Peyer's patch (tissue), 4 donors: ENCODE data around the gene IFFO2. TPM values are rescaled to one million over a fixed set of nuclear protein-coding genes. Genes with fewer than 3 reads are reported as not detected.

ENCODE experiments used
- DNase-seq, 3 donors: peaks; one replicate each; pipeline ENCODE4 v3.0.0-alpha.2; 2017 to 2019
- H3K27ac ChIP-seq, 4 donors: fragments of 200-600 bp; sonication (generic); one replicate each; pipeline ENCODE4 v1.5.1; 2016 to 2019
- H3K27me3 ChIP-seq, 2 donors: fragments of 200-600 bp; sonication (generic); one replicate each; pipeline ENCODE4 v1.5.1; 2019
- H3K36me3 ChIP-seq, 3 donors: fragments of 200-600 bp; sonication (generic); one replicate each; pipeline ENCODE4 v1.5.1; 2016 to 2019
- H3K4me1 ChIP-seq, 4 donors: fragments of 200-600 bp; sonication (generic); one replicate each; pipeline ENCODE4 v1.5.1; 2016 to 2019
- H3K4me3 ChIP-seq, 4 donors: fragments of 200-600 bp; sonication (generic); 1 replicate in 3 of 4; 2 replicates in 1 of 4; pipeline ENCODE4 v1.5.1; 2016 to 2019; ENCODE audit warnings: mild to moderate bottlenecking in 1 of 4
- H3K9me3 ChIP-seq, 4 donors: fragments of 200-600 bp; sonication (generic); one replicate each; pipeline ENCODE4 v1.5.1; 2016 to 2019; ENCODE audit warnings: mild to moderate bottlenecking in 1 of 4
- CTCF ChIP-seq, 6 experiments: fragments of 450-650 bp in 4 of 6; fragments of 200-600 bp in 2 of 6; sonication (generic) in 1 of 6; IDR thresholded peaks; one replicate each; pipeline ENCODE4 v1.5.1; 2017 to 2019; ENCODE audit warnings: antibody characterized with exemption in 6 of 6, mild to moderate bottlenecking in 3 of 6, moderate library complexity in 1 of 6
- POLR2A ChIP-seq, 2 donors: fragments of 450-650 bp; IDR thresholded peaks; one replicate each; pipeline ENCODE4 v1.5.1; 2017; ENCODE audit warnings: antibody characterized with exemption in 2 of 2, mild to moderate bottlenecking in 2 of 2, moderate library complexity in 2 of 2
- total RNA-seq, 4 donors: library from RNA; depleted of rRNA; stranded (reverse); fragments of >200 nt; gene quantifications; one replicate each; pipeline ENCODE4 v1.1.0, GENCODE V29; 2016

Gene IFFO2
- total RNA-seq, 4 donors from 2014 or later = 1.9 to 14.9 (median 3.8) TPM

- H3K36me3 ChIP-seq = no peaks in the 10 kb centered on the region
- H3K4me3 ChIP-seq = no peak overlapping the region
- H3K27me3 ChIP-seq = no peaks in the 10 kb centered on the region
- TF ChIP-seq CTCF (IDR thresholded peaks at IDR 0.05) = no peak
- no peak for TF ChIP-seq POLR2A (IDR thresholded peaks at IDR 0.05)
- no peaks in the 10 kb centered on the region for H3K4me1 ChIP-seq
- no peaks in the 10 kb centered on the region for H3K9me3 ChIP-seq
- DNase-seq = no peak
- no peak overlapping the region for H3K27ac ChIP-seq
Measured at GRCh38 chr1:18970762-18971161, 14.3 kb upstream of the IFFO2 start.

GRCh38 chr1:18970358-18970757 lies 13.9 kb upstream of the IFFO2 start:
- Histone ChIP-seq H3K36me3 (no peaks in the 10 kb centered on the region), H3K9me3 (no peaks in the 10 kb centered on the region), H3K27me3 (no peaks in the 10 kb centered on the region), H3K27ac (no peak overlapping the region), H3K4me3 (no peak overlapping the region), H3K4me1 (no peaks in the 10 kb centered on the region)
- TF ChIP-seq POLR2A (IDR thresholded peaks at IDR 0.05) = no peak
- no peak for TF ChIP-seq CTCF (IDR thresholded peaks at IDR 0.05)
- peak in 1 of 3 donors; percentile 10 for DNase-seq

- DNase-seq = no peak
- Histone ChIP-seq H3K4me3 (no peak overlapping the region), H3K4me1 (no peaks in the 10 kb centered on the region), H3K27ac (no peak overlapping the region), H3K9me3 (no peaks in the 10 kb centered on the region), H3K27me3 (no peaks in the 10 kb centered on the region), H3K36me3 (no peaks in the 10 kb centered on the region)
- no peak for TF ChIP-seq POLR2A (IDR thresholded peaks at IDR 0.05)
- TF ChIP-seq CTCF (IDR thresholded peaks at IDR 0.05) = no peak
Measured at GRCh38 chr1:18967066-18967690, 10.7 kb upstream of the IFFO2 start.

GRCh38 chr1:18965206-18966173 lies 9.0 kb upstream of the IFFO2 start:
- Histone ChIP-seq H3K36me3 (no peaks in the 10 kb centered on the region), H3K27me3 (no peaks in the 10 kb centered on the region), H3K9me3 (no peaks in the 10 kb centered on the region), H3K4me3 (no peak overlapping the region), H3K4me1 (no peaks in the 10 kb centered on the region), H3K27ac (no peak overlapping the region)
- peak in 1 of 3 donors; percentile 1 for DNase-seq
- TF ChIP-seq POLR2A (IDR thresholded peaks at IDR 0.05) (no peak), CTCF (IDR thresholded peaks at IDR 0.05) (no peak)

GRCh38 chr1:18963968-18964367 lies 7.5 kb upstream of the IFFO2 start:
- H3K4me1 ChIP-seq = no peaks in the 10 kb centered on the region
- TF ChIP-seq CTCF (IDR thresholded peaks at IDR 0.05) (no peak), POLR2A (IDR thresholded peaks at IDR 0.05) (no peak)
- H3K27ac ChIP-seq = no peak overlapping the region
- H3K4me3 ChIP-seq = no peak overlapping the region
- DNase-seq = no peak
- no peaks in the 10 kb centered on the region for H3K27me3 ChIP-seq
- no peaks in the 10 kb centered on the region for H3K36me3 ChIP-seq
- H3K9me3 ChIP-seq = no peaks in the 10 kb centered on the region
